GM12892 (cell line): Measurements from ENCODE around the gene KCTD13.
"Not testable (repeated sequence)": the region's sequence is repeated elsewhere in the genome, so short reads cannot be mapped to it uniquely, and the experiment has no call there.

Experiments used
- DNase-seq: peaks from one replicate; pipeline ENCODE4 v3.0.0; 2011; ENCODE audit not compliant: insufficient read length
- FAIRE-seq: peaks from 2 replicates; lab custom pipeline; 2011; peaks lifted over from hg19 to GRCh38; lab: Jason Lieb, UNC
- POLR2A ChIP-seq: IDR thresholded peaks from 2 replicates; pipeline ENCODE4 v1.6.1; 2011; ENCODE audit warnings: low read depth, low read length, control low read depth
- POLR2AphosphoS5 ChIP-seq: IDR thresholded peaks from 2 replicates; pipeline ENCODE4 v1.6.1; 2011; ENCODE audit warnings: low read depth, low read length, control low read depth
- TAF1 ChIP-seq: IDR thresholded peaks from 2 replicates; pipeline ENCODE4 v1.6.1; 2011; ENCODE audit warnings: low read depth, mild to moderate bottlenecking, control low read depth, low read length, borderline replicate concordance

The KCTD13 gene

GRCh38 chr16:29910819-29911675 is 15.0 kb downstream of the KCTD13 start:
- TF ChIP-seq POLR2AphosphoS5 (no peak), POLR2A (no peak), TAF1 (no peak)
- no peak for DNase-seq
- FAIRE-seq, result no peak

DNA sequence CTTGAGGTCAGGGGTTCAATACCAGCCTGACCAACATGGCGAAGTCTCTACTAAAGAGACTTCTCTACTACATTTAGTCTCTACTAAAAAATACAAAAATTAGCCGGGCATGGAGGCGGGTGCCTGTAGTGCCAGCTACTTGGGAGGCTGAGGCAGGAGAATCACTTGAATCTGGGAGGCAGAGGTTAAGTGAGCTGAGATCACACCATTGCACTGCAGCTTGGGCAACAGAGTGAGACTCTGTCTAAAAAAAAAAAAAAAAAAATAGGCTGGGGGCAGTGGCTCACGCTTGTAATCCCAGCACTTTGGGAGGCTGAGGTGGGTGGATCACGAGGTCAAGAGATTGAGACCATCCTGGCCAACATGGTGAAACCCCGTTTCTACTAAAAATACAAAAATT is 16.2 kb downstream of the KCTD13 start:
- not testable (repeated sequence) for DNase-seq, FAIRE-seq

- DNase-seq, result no peak
- no peak for FAIRE-seq
- TF ChIP-seq POLR2A (no peak), POLR2AphosphoS5 (no peak), TAF1 (no peak)
These were observed 16.6 kb downstream of the KCTD13 start for GRCh38 chr16:29909391-29909790.

DNA sequence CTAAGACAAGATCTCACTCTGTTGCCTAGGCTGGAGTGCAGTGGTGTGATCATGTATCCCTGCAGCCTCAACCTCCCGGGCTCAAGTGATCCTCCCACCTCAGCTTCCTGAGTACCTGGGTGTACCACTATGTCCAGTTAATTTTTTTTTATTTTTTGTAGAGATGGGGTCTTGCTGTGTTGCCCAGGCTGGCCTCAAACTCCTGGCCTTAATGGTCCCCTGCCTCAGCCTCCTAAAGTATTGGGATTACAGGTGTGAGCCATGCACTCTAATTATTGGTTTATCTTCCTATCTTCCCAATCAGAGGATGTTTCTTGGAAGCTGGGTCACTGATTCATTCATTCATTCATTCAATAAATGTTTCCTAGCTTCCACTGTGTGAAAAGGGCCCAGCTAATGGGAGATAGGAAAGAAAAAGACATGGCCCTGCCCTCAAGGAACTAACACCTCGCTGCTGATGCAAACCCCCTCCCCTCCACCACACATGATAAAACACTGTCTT is 17.3 kb downstream of the KCTD13 start:
- FAIRE-seq, result no peak
- no peak for DNase-seq
- TF ChIP-seq POLR2AphosphoS5, result no peak
- no peak for TF ChIP-seq TAF1
- TF ChIP-seq POLR2A, result no peak

- no peak for TF ChIP-seq POLR2AphosphoS5
- TF ChIP-seq POLR2A, result no peak
- TF ChIP-seq TAF1, result no peak
- no peak for DNase-seq
- FAIRE-seq, result no peak
These were observed 18.1 kb downstream of the KCTD13 start for GRCh38 chr16:29907973-29908372.

- TF ChIP-seq POLR2A (no peak), POLR2AphosphoS5 (no peak), TAF1 (no peak)
- FAIRE-seq (no peak), DNase-seq (no peak)
These were observed 19.3 kb downstream of the KCTD13 start for GRCh38 chr16:29906520-29907244.

- FAIRE-seq (no peak), DNase-seq (no peak)
- TF ChIP-seq POLR2AphosphoS5 (no peak), POLR2A (no peak), TAF1 (no peak)
These were observed 20.4 kb downstream of the KCTD13 start for GRCh38 chr16:29905668-29906067.

GRCh38 chr16:29904947-29905346 is 21.1 kb downstream of the KCTD13 start:
- no peak for TF ChIP-seq TAF1
- TF ChIP-seq POLR2A, result no peak
- no peak for TF ChIP-seq POLR2AphosphoS5
- no peak for FAIRE-seq

DNA sequence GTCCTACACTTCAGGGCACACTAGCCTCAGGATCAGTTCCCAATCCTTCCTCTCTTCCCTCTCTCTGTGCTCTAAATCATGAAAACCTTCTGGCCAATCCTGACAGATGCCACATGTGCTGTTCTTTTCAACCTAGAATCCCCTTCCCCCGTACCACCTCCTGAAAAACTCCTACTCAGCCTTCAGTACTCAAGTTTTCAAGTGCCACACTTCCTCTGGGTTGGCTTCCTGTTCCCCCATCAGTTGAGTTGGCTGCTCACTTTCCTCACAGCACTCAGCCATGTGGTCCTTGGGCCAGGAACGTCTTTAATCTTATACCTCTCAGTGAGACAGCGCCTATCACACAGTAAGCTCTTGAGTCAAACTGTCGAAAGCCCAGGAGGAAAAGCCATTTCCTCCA is 22.4 kb downstream of the KCTD13 start:
- no peak for DNase-seq
- no peak for FAIRE-seq
- no peak for TF ChIP-seq TAF1
- no peak for TF ChIP-seq POLR2AphosphoS5
- no peak for TF ChIP-seq POLR2A

More at GRCh38 chr16:29904947-29905346, 21.1 kb downstream of the KCTD13 start:
- DNase-seq, result no peak

GRCh38 chr16:29901607-29901945 is 24.4 kb downstream of the KCTD13 start:
- no peak for DNase-seq
- FAIRE-seq, result no peak
- TF ChIP-seq POLR2A, result no peak
- no peak for TF ChIP-seq TAF1
- no peak for TF ChIP-seq POLR2AphosphoS5

DNA sequence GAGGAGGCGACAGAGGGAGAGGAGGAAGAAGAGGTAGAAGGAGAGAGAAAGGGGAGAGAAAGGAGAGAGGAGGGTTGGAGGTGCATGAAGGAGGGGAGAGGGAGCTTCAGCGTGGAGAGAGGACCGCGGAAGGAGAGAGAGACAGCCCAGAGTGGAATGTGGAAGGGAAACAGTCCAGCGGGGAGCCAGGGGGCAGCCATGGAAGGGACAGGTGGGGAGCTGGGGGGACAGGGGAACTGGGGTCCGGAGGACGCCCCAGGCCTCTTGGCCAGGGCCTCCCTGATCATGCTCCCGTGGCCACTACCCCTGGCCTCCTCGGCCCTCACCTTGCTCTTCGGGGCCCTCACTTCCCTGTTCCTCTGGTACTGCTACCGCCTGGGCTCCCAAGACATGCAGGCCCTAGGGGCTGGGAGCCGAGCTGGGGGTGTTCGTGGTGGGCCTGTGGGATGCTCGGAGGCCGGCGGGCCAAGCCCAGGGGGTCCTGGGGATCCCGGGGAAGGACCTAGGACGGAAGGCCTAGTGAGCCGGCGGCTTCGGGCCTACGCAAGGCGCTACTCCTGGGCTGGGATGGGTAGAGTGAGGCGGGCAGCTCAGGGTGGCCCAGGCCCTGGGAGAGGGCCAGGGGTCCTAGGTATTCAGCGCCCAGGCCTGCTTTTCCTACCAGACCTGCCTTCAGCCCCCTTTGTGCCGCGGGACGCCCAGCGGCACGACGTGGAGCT is 25.0 kb downstream of the KCTD13 start:
- no peak for DNase-seq
- TF ChIP-seq POLR2AphosphoS5 (no peak), TAF1 (no peak), POLR2A (no peak)
- FAIRE-seq, result no peak
